ENCODE results near the gene DUSP5. TPM values are rescaled to one million over a fixed set of nuclear protein-coding genes. Genes with fewer than 3 reads are reported as not detected.

DUSP5 gene
- total RNA-seq, 1 donor from 2014 or later, result 21.6 TPM

GRCh38 chr10:110499796-110500514, 2.2 kb downstream of the DUSP5 start:
- no peak for DNase-seq (ENCODE audit: low read depth, low spot score)

- DNase-seq (ENCODE audit: low read depth, low spot score), result no peak
These were observed 2.8 kb downstream of the DUSP5 start for GRCh38 chr10:110500515-110500905.

- DNase-seq (ENCODE audit: low read depth, low spot score), result peak; percentile 80
These were observed 3.6 kb downstream of the DUSP5 start for GRCh38 chr10:110501142-110501937.

GRCh38 chr10:110502072-110502845, 4.6 kb downstream of the DUSP5 start:
- no peak for DNase-seq (ENCODE audit: low read depth, low spot score)

- DNase-seq (ENCODE audit: low read depth, low spot score), result no peak
These were observed 5.2 kb downstream of the DUSP5 start for GRCh38 chr10:110502851-110503301.

DNA sequence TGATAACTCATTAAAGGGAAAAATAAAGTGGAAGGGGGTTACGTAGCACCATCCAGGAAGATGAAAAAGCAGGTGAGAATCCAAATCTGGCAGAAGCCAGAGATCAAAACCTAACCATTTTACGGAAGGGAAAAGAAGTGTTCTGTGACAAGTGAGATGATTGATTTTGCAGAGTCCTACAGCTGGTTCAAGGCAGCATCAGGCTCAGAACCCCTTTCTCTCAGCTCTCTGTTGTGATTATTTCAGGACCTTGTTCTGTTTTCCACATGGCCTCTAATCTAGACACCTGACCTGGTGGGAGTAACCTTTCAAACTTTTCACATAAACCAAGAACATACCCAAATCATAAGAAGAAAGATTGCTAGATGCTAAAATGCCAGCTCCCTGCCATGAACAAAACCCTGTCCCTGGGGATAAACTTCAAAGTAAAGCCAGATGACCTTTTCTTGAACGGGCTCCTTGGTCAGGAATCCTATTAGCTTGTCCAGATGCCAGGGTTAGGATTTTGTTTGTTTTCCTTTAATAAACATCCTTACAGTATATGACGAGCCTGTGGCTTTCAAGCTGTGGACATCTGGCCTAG, 5.9 kb downstream of the DUSP5 start:
- DNase-seq (ENCODE audit: low read depth, low spot score), result no peak

DNA sequence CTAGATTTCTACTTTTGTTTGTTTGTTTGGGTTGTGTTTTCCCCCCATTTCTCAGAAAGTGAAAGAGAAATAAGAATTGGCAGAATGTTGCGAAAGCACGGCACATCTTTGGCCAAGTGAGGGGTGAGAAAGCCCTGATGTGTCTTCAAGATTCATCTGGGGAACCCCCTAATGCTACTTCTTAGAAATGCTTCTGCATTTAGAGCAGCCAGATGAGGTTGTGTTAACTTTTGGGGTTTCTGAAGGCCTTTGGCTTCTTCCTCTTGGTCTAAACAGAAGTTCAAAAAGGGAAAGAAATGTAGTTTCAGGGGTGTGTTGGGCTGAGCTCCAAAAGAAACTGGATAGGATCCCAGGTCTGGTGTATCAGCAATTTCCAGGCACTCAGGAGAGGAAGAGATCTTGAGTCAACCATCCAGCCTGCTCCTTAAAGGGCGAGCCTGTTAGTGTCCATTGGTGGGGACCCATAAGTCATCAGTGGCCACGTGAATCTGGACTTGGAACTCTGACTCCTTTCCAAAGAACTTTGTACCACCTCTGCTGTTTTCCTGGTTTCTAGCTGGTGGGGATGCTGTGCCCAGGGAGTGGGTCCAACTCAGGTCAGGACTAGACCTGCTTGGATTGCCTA, 6.5 kb downstream of the DUSP5 start:
- peak; percentile 85 for DNase-seq (ENCODE audit: low read depth, low spot score)

DNA sequence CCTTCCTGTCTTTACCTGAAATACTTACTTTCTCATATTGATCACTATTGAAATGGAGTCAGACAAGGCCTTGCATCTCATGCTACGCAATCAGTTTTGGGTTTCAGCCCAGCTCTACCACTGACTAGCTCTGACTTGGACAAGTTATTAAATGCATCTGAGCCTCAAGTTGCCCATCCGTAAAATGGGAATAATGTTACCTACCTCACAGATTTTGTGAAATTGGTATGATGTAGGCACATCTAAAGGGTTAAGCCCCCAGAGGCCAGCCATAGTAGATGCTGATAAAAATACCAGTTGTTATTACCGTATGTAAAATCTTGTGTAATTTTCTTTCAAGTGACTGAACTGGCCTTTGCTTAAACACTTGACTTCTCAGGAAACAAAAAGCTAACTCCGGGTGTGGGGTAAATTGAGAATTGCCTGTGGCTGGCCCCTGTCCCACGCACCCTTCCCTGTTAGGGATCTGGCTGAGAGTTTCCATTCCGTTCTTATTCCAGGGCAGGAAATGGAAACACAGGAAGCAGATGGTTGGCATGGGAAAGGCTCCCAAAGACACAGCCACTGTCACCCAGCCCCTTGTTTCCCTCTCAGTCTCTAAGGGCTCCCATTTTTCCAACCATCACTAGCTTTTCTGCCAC, 7.5 kb downstream of the DUSP5 start:
- DNase-seq (ENCODE audit: low read depth, low spot score), result no peak

DNA sequence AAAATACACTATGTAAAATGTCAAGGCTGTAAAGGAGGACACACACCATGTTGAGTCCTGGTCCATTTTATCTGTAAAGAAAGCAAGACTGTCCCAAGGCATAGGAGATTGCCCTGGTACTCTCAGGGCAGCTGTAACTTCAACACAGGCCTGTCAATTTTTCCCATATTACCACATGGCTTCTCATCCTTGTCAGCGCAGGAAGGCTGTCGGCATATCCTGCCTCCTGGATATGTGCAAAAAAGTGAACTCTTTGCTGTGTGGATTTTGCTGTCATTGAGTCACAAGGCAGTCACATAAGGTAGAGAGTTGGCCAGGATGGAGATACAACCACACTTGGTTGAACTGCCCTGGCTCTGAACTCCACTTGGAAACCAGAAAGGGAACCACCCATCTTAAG, 8.7 kb downstream of the DUSP5 start:
- no peak for DNase-seq (ENCODE audit: low read depth, low spot score)

DNA sequence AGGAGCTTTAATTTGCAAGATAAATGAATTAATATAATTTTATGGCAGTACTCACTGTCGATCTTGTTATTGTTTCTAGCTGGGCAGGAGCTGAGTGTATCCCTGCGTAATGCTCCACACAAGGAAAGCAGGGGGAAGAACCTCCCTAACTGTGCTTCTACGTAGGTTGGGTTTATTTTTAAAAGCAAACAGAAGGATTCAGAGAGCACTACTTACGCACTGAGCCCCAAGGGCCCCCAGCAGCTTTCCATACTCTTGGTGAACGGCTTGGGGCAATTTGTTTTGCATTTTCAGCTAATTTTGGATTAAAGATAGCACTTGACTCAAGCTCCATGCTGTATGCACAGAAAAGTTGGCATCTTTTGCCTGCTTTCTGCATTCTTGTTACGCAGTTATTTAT, 9.6 kb downstream of the DUSP5 start:
- DNase-seq (ENCODE audit: low read depth, low spot score), result no peak

DNA sequence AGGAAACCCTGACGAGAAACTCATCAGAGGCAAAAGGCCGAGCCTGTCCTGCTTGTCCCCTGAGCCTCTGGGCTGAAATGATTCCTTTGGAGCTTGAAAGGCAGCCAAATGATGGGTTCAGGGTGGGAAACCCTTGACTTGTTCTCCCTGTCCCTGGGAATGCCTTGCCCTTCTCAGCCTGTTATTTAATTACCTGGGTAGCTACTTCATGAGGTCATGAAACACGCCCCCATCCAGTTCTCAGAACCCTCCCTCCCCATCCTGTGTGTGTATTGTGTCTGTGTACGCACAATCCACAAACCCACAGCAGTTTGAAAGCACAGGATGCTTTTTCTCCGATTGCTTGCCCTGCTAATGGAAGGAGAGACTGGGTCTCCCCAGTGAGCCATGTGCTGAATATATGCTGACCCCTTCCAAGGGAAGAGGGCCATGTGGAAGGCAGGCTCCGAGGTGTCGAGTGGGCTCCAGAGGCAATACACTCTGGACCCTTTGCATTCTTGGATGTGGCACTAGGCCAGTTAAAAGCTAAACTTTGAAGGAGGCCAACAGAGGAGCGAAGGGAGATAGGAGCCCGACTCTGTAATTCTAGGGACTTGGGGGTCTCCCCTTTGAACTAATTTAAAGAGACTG, 10.6 kb downstream of the DUSP5 start:
- no peak for DNase-seq (ENCODE audit: low read depth, low spot score)

DNA sequence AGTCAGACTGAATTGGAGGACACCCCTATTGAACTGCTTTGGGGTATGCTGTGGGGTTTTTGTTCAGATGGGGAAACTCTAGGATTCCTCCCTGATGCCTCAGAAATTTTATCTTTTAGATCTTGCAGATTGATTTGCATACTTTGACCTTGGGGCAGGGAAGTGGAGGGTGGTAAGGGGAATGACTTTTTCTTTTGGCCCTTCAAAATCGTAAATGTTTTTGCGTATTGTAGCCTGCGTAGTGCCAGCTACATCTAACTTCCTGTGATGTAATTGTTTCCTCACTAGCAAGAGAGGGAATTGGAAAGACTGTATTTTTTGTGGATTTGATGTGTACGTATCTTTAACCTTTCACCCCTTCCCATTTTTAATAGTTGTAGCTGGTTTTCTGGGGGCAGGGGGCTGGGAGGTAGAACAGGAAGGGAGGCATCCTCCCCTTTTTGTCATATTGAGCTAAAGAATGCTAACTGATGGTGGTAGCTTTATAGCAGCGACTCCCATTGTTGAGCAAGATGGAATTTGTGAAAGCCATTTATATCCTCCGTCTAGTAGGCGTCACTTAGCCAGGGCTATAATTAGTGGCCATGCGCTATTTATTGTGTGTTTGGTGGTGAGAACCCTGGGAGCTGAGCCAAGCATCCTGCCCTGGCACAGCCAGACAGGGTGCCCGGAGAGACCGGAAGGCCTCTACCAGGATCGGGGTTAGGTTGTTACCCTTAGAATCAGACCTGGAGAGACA, 11.3 kb downstream of the DUSP5 start:
- DNase-seq (ENCODE audit: low read depth, low spot score), result no peak

DNA sequence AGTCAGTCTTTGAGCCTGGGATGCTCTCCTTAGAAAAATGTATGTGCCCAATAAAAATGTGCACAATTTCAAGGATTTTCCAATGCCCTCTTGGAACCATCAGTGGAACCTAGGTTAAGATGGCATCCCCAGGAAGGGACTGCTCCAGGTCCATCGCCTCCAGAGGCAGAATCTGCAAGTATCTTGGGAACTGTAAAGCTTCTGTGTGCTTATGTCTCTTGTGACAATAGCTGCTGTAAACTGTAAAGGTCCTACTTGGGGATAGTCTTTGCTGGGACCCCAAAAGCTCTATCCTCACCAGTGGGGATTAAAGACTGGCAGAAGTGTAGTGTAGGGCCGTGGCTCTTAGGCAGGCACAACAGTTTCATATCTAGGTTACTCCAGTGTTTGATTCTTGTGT, 11.9 kb downstream of the DUSP5 start:
- DNase-seq (ENCODE audit: low read depth, low spot score), result no peak

GRCh38 chr10:110510086-110510485, 12.4 kb downstream of the DUSP5 start:
- no peak for DNase-seq (ENCODE audit: low read depth, low spot score)

GRCh38 chr10:110510730-110511129, 13.0 kb downstream of the DUSP5 start:
- DNase-seq (ENCODE audit: low read depth, low spot score), result no peak

DNA sequence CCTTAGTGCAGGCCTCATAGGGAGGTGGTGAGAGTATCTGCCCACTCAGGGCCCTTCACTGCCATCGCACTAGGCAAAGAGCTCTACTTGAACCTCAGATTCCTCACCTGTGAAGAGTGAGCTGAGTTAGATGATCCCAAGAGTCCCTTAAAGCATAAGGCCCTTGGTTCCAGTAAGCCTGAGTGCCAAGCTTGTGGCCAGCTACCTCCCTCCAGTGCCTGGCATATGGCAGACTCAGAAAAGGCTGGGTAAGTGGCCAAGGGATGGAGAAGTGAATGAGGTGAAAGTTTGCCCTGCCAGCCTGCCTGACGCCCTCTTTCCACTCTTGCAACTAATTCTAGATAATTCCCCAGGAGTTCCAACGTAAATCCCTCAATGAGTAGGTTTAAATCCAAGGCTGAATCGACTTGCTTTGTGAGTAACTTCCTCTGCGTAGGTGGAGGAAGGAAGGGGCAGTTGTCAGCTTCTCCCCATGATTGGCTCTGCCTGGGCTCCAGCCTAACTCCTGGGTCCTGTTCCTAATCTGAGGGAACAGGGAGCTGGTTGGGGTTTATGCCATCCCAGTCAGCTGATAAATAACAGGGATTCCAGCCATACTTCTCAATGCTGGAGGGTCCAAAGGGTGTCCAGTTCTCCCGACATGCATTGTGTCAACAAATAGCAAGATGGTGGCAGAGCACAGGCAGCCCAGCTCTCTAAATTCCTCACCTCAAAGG, 14.2 kb downstream of the DUSP5 start:
- no peak for DNase-seq (ENCODE audit: low read depth, low spot score)

DNA sequence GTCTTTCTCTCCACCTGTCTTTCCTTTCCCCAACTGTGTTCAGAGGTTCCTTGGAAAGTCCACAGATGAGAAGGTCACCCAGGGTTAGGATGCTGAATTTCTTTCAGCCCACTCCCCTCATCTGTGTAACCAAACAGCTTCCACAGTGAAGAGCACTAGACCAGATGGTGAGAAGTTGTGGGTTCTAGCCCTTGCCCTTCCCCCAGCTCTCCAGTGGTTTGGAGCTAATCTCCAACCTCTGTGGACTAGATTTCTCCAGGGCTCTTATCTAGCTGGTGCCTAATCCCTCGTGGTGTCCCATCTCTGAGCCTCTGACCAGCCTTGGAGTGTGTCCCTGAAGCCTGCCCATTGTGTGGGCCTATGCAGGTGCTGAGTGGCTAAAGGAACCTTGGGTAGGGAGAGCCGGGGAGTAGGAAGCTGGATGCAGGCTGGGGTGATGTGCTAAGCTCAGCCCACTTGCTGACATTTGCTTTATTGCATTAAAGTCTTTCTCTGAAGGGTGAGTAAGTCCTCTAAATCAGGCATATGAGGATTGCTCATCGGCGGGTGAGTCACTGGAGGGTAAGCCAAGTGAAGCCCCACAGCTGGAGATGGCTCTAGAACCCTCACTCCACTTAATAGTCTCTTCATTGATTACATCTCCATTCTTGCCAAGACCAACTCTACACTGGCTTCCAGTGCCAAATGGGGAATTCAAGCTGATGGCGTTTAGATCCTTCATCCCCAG, 14.9 kb downstream of the DUSP5 start:
- DNase-seq (ENCODE audit: low read depth, low spot score), result no peak

GRCh38 chr10:110513949-110514348, 16.2 kb downstream of the DUSP5 start:
- DNase-seq (ENCODE audit: low read depth, low spot score), result no peak
